Effector memory CD8-positive, alpha-beta T cell (primary cell): ENCODE data around the gene TMEM150A.
"Not testable (repeated sequence)": the region's sequence is repeated elsewhere in the genome, so short reads cannot be mapped to it uniquely, and the experiment has no call there.

Experiments
- ATAC-seq: fragments of 150-1000 bp; cut with Tn5 transposase; replicated peaks from 2 replicates; pipeline ENCODE4 v1.10.0; 2021; ENCODE audit warnings: mild to moderate bottlenecking, moderate library complexity
- DNase-seq, 3 experiments: peaks; one replicate each; pipeline ENCODE4 v3.0.0; 2021
- H3K27ac Mint-ChIP-seq, 2 donors: one replicate each; pipeline ENCODE4 v1.8.0; 2022; ENCODE audit warnings: mild to moderate bottlenecking in 2 of 2, mixed read lengths in 2 of 2, moderate library complexity in 2 of 2
- H3K27me3 Mint-ChIP-seq, 2 donors: one replicate each; pipeline ENCODE4 v1.8.0; 2022; ENCODE audit warnings: mixed read lengths in 2 of 2
- H3K36me3 Mint-ChIP-seq: one replicate; pipeline ENCODE4 v1.8.0; 2022; ENCODE audit warnings: mild to moderate bottlenecking, moderate library complexity, mixed read lengths; ENCODE audit not compliant: insufficient read depth
- H3K4me1 Mint-ChIP-seq, 2 donors: one replicate each; pipeline ENCODE4 v1.8.0; 2022; ENCODE audit warnings: low read depth in 2 of 2, mixed read lengths in 2 of 2
- H3K4me3 Mint-ChIP-seq, 2 donors: one replicate each; pipeline ENCODE4 v1.8.0; 2022; ENCODE audit warnings: mild to moderate bottlenecking in 2 of 2, mixed read lengths in 2 of 2, moderate library complexity in 2 of 2
- H3K9me3 Mint-ChIP-seq, 2 donors: one replicate each; pipeline ENCODE4 v1.8.0; 2022; ENCODE audit warnings: mixed read lengths in 2 of 2

Gene TMEM150A

GRCh38 chr2:85561280-85562212 is 41.0 kb downstream of the TMEM150A start, which contains the start of gene GGCX:
GGCX (minus strand) TSS chr2:85561493; CDS start chr2:85561428, 65 bp downstream.
- Mint-ChIP-seq H3K27me3 (no peaks in the 10 kb centered on the region), H3K9me3 (no peaks in the 10 kb centered on the region), H3K4me1 (peaks cover 18 to 24% of the 10 kb centered on the region in 2 donors), H3K36me3 (peaks cover 17% of the 10 kb centered on the region), H3K4me3 (peak within 1 kb of the TSS; percentile 93 to 96), H3K27ac (peak within 1 kb of the TSS; percentile 94 to 95)
- ATAC-seq = peak; percentile 94
- DNase-seq = peak; percentile 83 to 86 (median 85)

GRCh38 chr2:85560812-85561279 is 41.7 kb downstream of the TMEM150A start:
- Mint-ChIP-seq H3K9me3 (no peaks in the 10 kb centered on the region), H3K27ac (peak overlapping the region; percentile 94 to 95), H3K4me1 (peaks cover 18 to 24% of the 10 kb centered on the region in 2 donors), H3K27me3 (no peaks in the 10 kb centered on the region), H3K4me3 (peak overlapping the region; percentile 93 to 96), H3K36me3 (peaks cover 22% of the 10 kb centered on the region)
- no peak for DNase-seq
- ATAC-seq = peak; percentile 28

GRCh38 chr2:85560403-85560726 is 42.1 kb downstream of the TMEM150A start:
- peaks cover 22% of the 10 kb centered on the region for H3K36me3 Mint-ChIP-seq
- DNase-seq, H3K9me3 Mint-ChIP-seq, ATAC-seq, H3K27me3 Mint-ChIP-seq: not testable (repeated sequence)
- H3K27ac Mint-ChIP-seq = peak overlapping the region in 1 of 2 donors; percentile 95
- peak overlapping the region; percentile 93 to 96 for H3K4me3 Mint-ChIP-seq
- H3K4me1 Mint-ChIP-seq = peaks cover 18 to 24% of the 10 kb centered on the region in 2 donors

GRCh38 chr2:85558160-85558559 is 44.3 kb downstream of the TMEM150A start:
- H3K27ac Mint-ChIP-seq = peak overlapping the region in 1 of 2 donors; percentile 41
- no peak overlapping the region for H3K4me3 Mint-ChIP-seq

GRCh38 chr2:85557130-85557529 is 45.4 kb downstream of the TMEM150A start:
- H3K27ac Mint-ChIP-seq = no peak overlapping the region
- no peaks in the 10 kb centered on the region for H3K27me3 Mint-ChIP-seq
- H3K9me3 Mint-ChIP-seq = no peaks in the 10 kb centered on the region
- H3K36me3 Mint-ChIP-seq = peaks cover 37% of the 10 kb centered on the region
- no peak for ATAC-seq
- H3K4me3 Mint-ChIP-seq = no peak overlapping the region
- DNase-seq = no peak
- peaks cover 18 to 24% of the 10 kb centered on the region in 2 donors for H3K4me1 Mint-ChIP-seq

More at GRCh38 chr2:85558160-85558559, 44.3 kb downstream of the TMEM150A start:
- Mint-ChIP-seq H3K36me3 (peaks cover 34% of the 10 kb centered on the region), H3K27me3 (no peaks in the 10 kb centered on the region), H3K4me1 (peaks cover 18 to 24% of the 10 kb centered on the region in 2 donors), H3K9me3 (no peaks in the 10 kb centered on the region)
- ATAC-seq = no peak
- DNase-seq = no peak

GRCh38 chr2:85554980-85555612 is 47.4 kb downstream of the TMEM150A start:
- Mint-ChIP-seq H3K36me3 (peaks cover 40% of the 10 kb centered on the region), H3K4me1 (peaks cover 9 to 12% of the 10 kb centered on the region in 2 donors), H3K9me3 (no peaks in the 10 kb centered on the region), H3K4me3 (no peak overlapping the region), H3K27ac (no peak overlapping the region), H3K27me3 (no peaks in the 10 kb centered on the region)
- DNase-seq (no peak), ATAC-seq (no peak)

GRCh38 chr2:85553184-85553583 is 49.3 kb downstream of the TMEM150A start:
- peaks cover 49% of the 10 kb centered on the region for H3K36me3 Mint-ChIP-seq
- H3K27ac Mint-ChIP-seq = no peak overlapping the region
- DNase-seq = no peak
- no peaks in the 10 kb centered on the region for H3K9me3 Mint-ChIP-seq
- ATAC-seq = no peak
- peaks cover 4 to 5% of the 10 kb centered on the region in 2 donors for H3K4me1 Mint-ChIP-seq
- H3K27me3 Mint-ChIP-seq = no peaks in the 10 kb centered on the region
- no peak overlapping the region for H3K4me3 Mint-ChIP-seq

- peaks cover 52% of the 10 kb centered on the region for H3K36me3 Mint-ChIP-seq
- no peak overlapping the region for H3K4me3 Mint-ChIP-seq
- H3K27ac Mint-ChIP-seq = no peak overlapping the region
- DNase-seq (peak; percentile 87 to 91 (median 91)), ATAC-seq (peak; percentile 98)
- H3K27me3 Mint-ChIP-seq = no peaks in the 10 kb centered on the region
- H3K9me3 Mint-ChIP-seq = no peaks in the 10 kb centered on the region
- H3K4me1 Mint-ChIP-seq = peaks cover 0 to 2% of the 10 kb centered on the region in 2 donors
Measured at GRCh38 chr2:85551698-85552678, 50.5 kb downstream of the TMEM150A start.

- peaks cover 59% of the 10 kb centered on the region for H3K36me3 Mint-ChIP-seq
- peaks cover 0 to 2% of the 10 kb centered on the region in 2 donors for H3K4me1 Mint-ChIP-seq
- H3K27ac Mint-ChIP-seq = no peak overlapping the region
- H3K4me3 Mint-ChIP-seq = no peak overlapping the region
- H3K27me3 Mint-ChIP-seq = no peaks in the 10 kb centered on the region
- ATAC-seq (no peak), DNase-seq (no peak)
- H3K9me3 Mint-ChIP-seq = no peaks in the 10 kb centered on the region
Measured at GRCh38 chr2:85550486-85550885, 52.0 kb downstream of the TMEM150A start.

GRCh38 chr2:85549826-85550225 is 52.7 kb downstream of the TMEM150A start:
- H3K27me3 Mint-ChIP-seq = no peaks in the 10 kb centered on the region
- peaks cover 61% of the 10 kb centered on the region for H3K36me3 Mint-ChIP-seq
- H3K4me3 Mint-ChIP-seq = no peak overlapping the region
- DNase-seq (no peak), ATAC-seq (no peak)
- H3K4me1 Mint-ChIP-seq = peaks cover 0 to 2% of the 10 kb centered on the region in 2 donors
- H3K27ac Mint-ChIP-seq = no peak overlapping the region
- H3K9me3 Mint-ChIP-seq = no peaks in the 10 kb centered on the region

GRCh38 chr2:85549095-85549494 is 53.4 kb downstream of the TMEM150A start:
- Mint-ChIP-seq H3K36me3 (peaks cover 68% of the 10 kb centered on the region), H3K27me3 (no peaks in the 10 kb centered on the region), H3K4me3 (no peak overlapping the region), H3K4me1 (peaks cover 2 to 4% of the 10 kb centered on the region in 2 donors), H3K9me3 (no peaks in the 10 kb centered on the region), H3K27ac (no peak overlapping the region)
- no peak for ATAC-seq
- DNase-seq = no peak

GRCh38 chr2:85548608-85548900 is 53.9 kb downstream of the TMEM150A start:
- DNase-seq (no peak), ATAC-seq (no peak)
- Mint-ChIP-seq H3K9me3 (no peaks in the 10 kb centered on the region), H3K4me3 (no peak overlapping the region), H3K36me3 (peaks cover 69% of the 10 kb centered on the region), H3K4me1 (peaks cover 2 to 6% of the 10 kb centered on the region in 2 donors), H3K27me3 (no peaks in the 10 kb centered on the region), H3K27ac (no peak overlapping the region)
